GM19099 (cell line): ENCODE data around the gene ZNF385D.

Experiments used
- POLR2A ChIP-seq: IDR thresholded peaks from 3 replicates; pipeline ENCODE4 v1.6.1; 2011; ENCODE audit warnings: low read depth; ENCODE audit not compliant: insufficient read length; ENCODE audit errors: extremely low read depth

Gene ZNF385D

DNA sequence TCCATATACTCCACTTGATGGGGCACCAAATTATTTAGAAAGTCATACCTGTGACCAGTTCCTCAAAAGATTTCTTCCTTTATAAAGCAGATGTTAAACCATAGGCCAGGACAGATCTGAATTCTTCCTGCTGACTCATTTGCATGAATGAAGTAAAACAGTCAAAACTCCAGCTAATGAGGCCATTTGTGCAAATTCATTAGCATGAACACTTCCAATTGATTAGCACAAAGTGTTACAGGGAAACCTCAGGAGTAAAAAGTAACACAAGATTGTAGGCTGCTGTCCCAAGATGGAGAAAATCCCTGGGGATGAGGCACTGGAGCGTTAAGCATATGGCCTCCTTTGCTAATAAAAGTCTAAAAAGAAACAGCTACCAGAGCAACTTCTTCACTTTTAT is 149.8 kb downstream of the ZNF385D start:
- no peak for TF ChIP-seq POLR2A

DNA sequence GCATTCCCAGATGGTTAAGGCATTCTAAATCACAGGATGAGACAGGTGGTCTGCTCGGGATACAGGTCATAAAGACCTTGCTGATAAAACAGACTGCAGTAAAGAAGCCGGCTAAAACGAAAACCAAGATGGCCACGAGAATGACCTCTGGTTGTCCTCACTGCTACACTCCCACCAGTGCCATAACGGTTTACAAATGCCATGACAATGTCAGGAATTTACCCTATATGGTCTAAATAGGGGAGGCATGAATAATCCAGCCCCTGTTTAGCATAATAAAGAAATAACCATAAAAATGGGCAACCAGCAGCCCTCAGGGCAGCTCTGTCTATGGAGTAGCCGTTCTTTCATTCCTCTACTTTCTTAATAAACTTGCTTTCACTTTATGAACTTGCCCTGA is 151.1 kb downstream of the ZNF385D start:
- TF ChIP-seq POLR2A = no peak

DNA sequence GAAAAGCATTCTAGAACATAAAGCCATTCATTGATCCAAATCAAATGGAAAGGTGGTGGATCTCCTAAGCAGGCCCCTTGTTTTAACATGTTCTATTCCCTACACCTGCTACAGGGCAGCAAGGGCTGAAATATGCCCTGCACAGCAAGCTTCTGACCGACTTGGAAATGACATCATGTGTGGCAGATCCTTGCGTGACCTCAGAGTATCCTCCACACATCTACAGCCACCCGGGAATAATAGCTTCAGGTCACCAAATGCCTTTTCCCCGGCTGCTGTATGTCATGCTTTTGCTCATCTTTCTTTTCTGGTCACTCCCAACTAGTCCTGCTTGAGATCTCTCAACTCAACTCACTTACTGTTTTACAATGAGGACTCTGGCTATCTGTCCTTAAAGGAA is 158.2 kb downstream of the ZNF385D start:
- TF ChIP-seq POLR2A = no peak

DNA sequence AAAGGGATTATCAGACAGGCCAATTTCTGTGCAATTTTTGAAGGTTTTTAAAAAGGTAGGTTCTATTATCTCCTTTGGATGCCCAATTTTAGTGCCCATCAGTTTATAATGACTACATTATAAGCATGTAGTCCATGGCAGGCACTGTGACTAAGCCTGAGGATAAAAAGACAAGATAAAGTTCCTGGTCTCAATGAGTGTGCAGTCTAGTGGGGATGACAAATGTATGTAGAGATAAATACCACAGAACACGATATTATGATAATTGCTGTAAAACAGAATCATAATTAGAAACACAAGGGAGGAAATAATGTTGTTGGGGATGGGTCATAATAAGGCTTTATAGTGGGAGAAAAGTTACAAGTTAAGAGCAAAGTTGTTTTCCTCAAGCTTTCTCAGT is 163.1 kb downstream of the ZNF385D start:
- no peak for TF ChIP-seq POLR2A

DNA sequence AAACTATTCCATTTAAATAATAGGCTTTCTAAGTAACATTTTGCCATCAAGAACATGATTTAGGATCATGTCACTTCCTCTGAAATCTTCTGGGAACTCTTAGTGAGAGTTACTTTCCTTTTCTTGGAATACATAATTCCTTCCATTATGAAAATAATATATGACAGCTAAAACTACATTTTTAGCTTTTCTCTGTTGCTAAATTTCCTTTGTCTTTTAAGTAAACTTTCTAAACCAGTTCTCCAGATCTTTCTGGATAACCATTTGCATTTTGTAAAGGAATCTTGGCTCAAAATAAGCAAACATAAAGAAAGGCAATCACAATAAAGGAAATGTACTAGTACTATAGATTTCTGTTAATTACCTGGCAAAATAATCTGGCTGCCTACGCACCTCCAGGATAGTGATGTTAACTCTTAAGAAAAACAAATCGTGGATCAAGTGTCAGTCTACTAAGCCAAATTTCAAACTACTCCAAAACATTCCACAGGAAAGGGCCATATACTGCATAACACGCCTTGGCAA is 165.7 kb downstream of the ZNF385D start:
- no peak for TF ChIP-seq POLR2A

DNA sequence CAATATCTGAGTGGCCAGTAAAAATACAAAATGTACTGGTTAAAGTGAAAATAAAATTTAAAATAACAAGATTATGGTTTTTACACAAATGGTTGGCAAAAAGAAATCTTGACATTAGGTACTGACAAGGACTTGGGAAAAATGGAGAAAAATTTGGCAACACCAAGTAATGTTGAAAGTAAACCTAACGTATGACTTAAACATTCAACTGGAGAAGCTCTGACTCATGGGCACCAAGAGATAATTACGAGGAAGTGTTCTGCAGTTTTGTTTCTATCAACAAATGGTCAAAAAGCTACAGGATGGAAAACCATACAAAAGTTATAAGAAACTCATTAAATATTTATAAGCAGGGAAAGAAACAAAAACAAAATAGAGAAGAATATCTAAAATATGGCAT is 177.7 kb downstream of the ZNF385D start:
- no peak for TF ChIP-seq POLR2A

DNA sequence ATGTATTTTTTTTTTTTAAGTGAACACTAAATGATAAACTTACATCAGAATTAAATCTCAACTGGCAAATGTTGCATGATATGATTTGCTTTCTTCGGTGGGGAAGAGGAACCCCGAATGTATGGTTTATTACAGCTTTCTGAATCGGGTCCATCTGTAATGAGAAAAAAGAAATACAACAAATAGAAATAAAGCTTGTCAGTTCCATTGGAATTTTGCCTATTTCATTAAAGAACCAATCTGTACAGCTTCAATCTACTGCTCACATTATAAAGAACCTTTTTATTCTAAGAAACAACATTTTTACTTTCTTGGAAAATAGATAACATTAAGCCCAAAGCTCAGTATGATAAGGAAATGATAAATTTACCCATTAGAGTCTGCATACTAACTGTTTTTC is 186.5 kb downstream of the ZNF385D start:
- no peak for TF ChIP-seq POLR2A

DNA sequence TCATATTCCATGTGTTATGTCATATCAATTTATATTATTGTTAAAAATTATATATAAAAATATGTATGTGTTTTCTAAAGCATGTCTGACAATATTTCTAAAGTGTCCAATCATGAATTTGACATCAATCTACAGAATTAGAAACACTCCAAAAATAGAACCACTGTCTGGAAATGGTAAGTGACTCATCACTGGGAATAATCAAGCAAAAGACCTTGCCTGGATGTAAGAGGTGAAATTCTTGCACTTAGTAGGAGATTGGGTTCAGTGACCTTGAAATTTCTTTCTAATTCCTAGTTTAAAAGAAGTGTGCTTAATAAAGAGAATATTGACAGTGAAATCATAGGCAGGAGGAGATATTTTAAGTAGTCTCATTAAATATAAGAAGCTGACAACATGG is 188.8 kb downstream of the ZNF385D start:
- TF ChIP-seq POLR2A = no peak

DNA sequence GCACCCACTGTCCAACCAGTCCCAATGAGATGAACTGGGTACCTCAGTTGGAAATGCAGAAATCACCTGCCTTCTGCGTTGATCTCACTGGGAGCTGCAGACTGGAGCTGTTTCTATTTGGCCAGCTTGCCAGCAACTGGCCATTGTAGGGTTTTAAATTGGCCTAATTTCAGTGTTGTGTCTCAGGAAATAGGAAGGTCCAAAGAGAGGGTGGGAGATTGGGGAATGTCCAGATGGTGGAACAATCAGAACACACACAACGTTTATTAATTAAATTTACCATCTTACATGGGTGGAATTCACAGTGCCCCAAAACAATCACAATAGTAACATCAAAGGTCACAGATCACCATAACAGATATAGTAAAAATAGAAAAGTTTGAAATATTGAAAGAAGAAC is 189.5 kb downstream of the ZNF385D start:
- no peak for TF ChIP-seq POLR2A

DNA sequence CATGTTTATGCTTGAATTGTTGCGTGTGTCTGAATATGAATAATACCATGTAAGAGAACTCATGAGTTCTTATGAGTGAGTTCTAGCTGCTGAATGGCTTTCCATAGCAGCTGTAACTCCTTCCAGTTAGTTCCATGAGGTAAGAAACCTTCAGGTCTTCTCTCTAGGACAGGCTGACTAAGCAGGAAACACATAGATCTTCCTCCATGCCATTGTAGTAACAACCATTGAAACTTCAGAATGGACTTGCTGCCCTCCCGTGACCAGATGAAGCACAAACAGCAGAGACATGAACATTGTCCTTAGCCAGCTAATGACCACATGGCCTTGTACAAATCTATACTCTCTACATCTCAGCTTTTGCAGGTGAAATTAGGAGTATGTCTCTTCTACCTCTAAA is 200.0 kb downstream of the ZNF385D start:
- no peak for TF ChIP-seq POLR2A

DNA sequence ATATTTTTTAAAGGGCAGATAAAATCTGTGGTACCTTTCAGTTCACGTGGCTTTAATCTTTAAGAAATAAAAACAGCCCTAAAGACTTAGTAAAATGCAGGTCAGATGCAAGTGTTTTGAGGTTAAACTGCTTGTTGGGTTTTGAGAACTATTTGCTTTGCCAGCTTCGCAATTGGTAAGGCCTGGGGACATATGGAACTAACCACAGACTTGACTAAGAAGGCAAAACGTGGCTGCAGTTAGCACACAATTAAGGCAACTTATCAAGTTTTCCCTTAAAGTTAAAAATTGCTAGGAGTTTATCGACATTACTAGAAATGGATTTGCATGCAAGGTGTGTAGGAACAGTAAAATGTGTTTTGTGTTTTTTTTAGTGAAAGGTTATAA is 206.9 kb downstream of the ZNF385D start:
- no peak for TF ChIP-seq POLR2A

DNA sequence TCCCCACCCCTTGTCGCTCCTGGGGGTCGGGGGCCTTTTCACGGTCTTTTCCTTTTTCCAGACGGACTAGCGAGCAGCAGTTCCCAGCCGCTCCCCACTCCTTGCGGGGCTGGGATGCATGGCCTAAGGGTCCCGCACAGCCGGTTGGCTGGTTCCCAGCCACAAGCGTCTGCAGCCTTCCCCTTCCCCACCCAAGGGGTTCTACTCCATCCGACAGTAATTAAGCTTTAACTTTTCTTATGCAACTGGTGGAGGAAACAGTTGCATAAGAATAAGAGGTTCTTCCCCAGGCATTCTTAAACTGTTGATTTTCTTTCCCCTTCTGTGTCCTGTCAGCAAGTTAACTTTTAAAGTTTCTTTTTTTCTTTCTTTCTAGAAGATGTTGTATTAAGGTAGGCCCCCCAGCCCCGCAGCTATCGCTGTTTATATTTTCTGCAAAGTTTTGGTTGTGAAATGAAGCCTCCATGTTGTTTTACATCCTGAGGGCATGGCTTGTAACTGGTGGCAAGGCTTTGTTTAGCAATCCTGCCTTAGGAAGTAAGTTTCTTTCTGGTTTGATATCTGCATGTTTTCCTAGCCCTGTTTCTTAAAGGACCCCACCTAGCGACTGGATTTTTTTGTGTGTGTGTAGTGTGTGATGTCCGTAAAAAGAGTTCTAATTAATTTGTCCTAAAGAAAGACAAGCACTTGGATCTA is 207.5 kb downstream of the ZNF385D start:
- no peak for TF ChIP-seq POLR2A

DNA sequence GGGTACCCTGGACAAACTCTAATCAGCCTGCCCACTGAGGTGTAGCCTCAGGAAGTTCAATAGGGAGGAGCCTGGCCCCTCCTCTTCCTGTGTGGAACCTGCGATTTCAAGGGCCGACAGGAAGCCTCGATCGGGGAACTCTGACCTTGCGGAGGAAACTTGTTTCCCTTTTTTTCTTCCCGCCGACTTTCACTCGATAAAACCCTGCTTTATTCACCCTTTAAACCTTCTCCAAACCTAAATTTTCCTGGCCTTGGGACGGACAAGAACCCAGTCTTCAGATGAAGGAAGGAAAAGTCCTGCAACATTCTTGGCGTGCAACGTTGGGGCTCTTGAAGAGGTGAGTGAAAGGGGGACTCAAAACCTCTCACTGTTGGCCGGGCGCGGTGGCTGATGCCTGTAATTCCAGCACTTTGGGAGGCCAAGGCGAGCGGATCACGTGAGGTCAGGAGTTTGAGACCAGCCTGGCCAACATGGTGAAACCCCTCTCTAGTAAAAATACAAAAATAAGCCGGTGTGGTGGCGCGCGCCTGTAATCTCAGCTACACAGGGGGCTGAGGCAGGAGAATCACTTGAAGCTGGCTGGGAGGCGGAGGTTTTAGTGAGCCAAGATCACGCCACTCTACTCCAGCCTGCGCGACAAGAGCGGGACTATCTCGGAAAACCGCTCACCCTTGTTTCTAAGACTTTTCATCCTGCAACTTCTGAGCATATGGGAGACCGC is 208.2 kb downstream of the ZNF385D start:
- no peak for TF ChIP-seq POLR2A

DNA sequence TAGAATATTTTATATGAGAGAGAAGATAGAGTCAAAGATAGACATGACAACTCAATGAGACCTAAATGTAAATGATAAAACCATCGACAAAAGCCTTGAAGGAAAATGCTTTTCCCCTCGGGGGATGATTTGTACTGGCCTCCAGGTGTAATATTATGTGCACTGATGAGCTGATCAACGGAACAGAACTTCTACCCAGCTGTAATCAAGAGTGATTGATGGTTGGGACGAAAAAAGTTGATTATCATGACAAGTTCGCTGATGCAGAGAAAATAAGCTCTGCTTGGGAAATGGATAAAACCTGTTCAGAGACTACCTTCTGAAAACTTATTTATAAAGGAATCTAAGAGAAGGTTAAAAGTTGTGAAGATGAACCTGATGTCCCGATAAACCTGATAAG is 210.7 kb downstream of the ZNF385D start:
- TF ChIP-seq POLR2A = no peak

DNA sequence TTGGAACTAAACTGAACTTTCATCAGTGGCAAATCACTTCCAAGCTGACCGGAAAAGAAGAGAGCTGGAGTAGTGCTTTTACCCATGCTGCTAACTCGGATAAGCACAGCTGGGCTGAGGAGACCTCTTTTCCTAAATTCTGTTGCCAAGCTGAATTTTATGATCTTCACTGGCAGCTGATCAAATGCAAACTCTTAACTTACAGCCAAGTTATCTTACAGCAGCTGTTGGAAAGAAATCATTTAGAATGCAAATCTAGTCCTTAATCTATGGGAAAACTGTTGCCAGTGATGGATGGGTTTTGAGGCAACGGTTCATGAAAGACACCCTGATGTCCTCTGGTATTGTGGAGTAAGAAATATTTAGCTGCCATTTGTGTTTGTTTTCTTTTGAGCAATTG is 216.5 kb downstream of the ZNF385D start:
- no peak for TF ChIP-seq POLR2A

DNA sequence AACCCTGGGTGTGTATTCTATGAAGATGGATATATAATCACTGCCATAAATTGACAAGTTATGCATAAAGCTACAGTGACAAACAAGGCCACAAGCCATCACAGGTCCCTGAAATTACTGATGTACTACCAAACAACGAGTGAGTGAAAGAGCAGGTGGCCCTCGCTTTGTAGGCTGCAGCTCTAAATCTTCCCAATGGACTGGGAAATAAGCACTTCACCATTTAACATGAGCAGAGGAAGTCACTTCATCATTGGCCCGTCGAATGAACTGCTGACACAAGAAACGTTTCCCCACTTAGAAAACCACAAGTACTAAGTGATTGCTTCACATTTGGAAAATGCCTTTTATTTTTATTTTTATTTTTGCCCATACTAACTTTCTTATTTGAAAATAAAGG is 218.0 kb downstream of the ZNF385D start:
- TF ChIP-seq POLR2A = no peak
